A673 (cell line): ENCODE results near the gene FSD1.

ENCODE experiments used
- EZH2 ChIP-seq: fragments of 200-600 bp; sonication (generic); IDR thresholded peaks from 2 replicates; pipeline ENCODE4 v1.6.1; 2017; ENCODE audit warnings: borderline replicate concordance, low read depth, mild to moderate bottlenecking, mixed read lengths, antibody characterized with exemption, low read length; ENCODE audit not compliant: poor library complexity, severe bottlenecking
- TF ChIP-seq, protein P1 (sequence below): fragments of 300-800, 200-600 bp; sonication (generic); conservative IDR thresholded peaks from 2 replicates; pipeline ENCODE4 v1.5.1; 2017; ENCODE audit warnings: low read depth, mild to moderate bottlenecking, antibody characterized with exemption, low read length, moderate library complexity, mixed read lengths

DNA sequence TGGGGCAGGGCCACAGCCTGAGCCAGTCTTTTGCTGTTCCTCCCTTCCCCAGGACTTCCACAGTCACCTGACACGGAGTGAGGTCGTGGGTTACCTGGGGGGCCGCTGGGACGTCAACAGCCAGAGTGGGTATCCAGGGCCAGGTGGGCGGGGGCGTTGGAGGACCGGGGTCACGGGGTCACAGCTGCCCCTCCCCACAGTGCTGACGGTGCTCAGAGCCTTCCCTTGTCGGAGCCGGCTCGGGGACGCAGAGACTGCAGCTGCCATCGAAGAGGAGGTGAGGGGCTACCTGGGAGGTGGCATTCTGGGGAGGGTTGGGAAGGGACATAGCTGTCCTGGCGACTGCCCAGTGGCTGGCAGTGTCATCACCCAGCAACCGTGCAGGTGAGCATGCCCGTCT, 50.5 kb downstream of the FSD1 start:
- TF ChIP-seq, protein P1, sequence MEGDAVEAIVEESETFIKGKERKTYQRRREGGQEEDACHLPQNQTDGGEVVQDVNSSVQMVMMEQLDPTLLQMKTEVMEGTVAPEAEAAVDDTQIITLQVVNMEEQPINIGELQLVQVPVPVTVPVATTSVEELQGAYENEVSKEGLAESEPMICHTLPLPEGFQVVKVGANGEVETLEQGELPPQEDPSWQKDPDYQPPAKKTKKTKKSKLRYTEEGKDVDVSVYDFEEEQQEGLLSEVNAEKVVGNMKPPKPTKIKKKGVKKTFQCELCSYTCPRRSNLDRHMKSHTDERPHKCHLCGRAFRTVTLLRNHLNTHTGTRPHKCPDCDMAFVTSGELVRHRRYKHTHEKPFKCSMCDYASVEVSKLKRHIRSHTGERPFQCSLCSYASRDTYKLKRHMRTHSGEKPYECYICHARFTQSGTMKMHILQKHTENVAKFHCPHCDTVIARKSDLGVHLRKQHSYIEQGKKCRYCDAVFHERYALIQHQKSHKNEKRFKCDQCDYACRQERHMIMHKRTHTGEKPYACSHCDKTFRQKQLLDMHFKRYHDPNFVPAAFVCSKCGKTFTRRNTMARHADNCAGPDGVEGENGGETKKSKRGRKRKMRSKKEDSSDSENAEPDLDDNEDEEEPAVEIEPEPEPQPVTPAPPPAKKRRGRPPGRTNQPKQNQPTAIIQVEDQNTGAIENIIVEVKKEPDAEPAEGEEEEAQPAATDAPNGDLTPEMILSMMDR = no peak
- TF ChIP-seq EZH2 = no peak
